Measurements from ENCODE around the gene PDCD7. TPM values are rescaled to one million over a fixed set of nuclear protein-coding genes. Genes with fewer than 3 reads are reported as not detected.
"Not testable (repeated sequence)": the region's sequence is repeated elsewhere in the genome, so short reads cannot be mapped to it uniquely, and the experiment has no call there.

The PDCD7 gene
- total RNA-seq, 1 donor from 2014 or later = 13.6 TPM

- H3K4me1 Mint-ChIP-seq (ENCODE audit: low read depth, unreplicated experiment) = peaks cover 3% of the 10 kb centered on the region
- no peak for TF ChIP-seq CTCF (IDR thresholded peaks at IDR 0.05; ENCODE audit: partially characterized antibody, unreplicated experiment)
- H3K9me3 Mint-ChIP-seq (ENCODE audit: unreplicated experiment) = peaks cover 2% of the 10 kb centered on the region
- H3K36me3 Mint-ChIP-seq (ENCODE audit: unreplicated experiment) = no peaks in the 10 kb centered on the region
- H3K4me3 Mint-ChIP-seq (ENCODE audit: unreplicated experiment) = no peak overlapping the region
- no peaks in the 10 kb centered on the region for H3K27me3 Mint-ChIP-seq (ENCODE audit: unreplicated experiment)
- DNase-seq = no peak
- no peak overlapping the region for H3K27ac Mint-ChIP-seq (ENCODE audit: unreplicated experiment)
Observed at GRCh38 chr15:65147902-65148301, 14.3 kb upstream of the PDCD7 start.

GRCh38 chr15:65146438-65146837, 12.8 kb upstream of the PDCD7 start:
- Mint-ChIP-seq H3K27ac (ENCODE audit: unreplicated experiment) (no peak overlapping the region), H3K9me3 (ENCODE audit: unreplicated experiment) (peaks cover 2% of the 10 kb centered on the region), H3K4me3 (ENCODE audit: unreplicated experiment) (no peak overlapping the region), H3K4me1 (ENCODE audit: low read depth, unreplicated experiment) (peaks cover 3% of the 10 kb centered on the region), H3K27me3 (ENCODE audit: unreplicated experiment) (no peaks in the 10 kb centered on the region), H3K36me3 (ENCODE audit: unreplicated experiment) (no peaks in the 10 kb centered on the region)
- DNase-seq = no peak
- TF ChIP-seq CTCF (IDR thresholded peaks at IDR 0.05; ENCODE audit: partially characterized antibody, unreplicated experiment) = no peak

- peaks cover 14% of the 10 kb centered on the region for H3K36me3 Mint-ChIP-seq (ENCODE audit: unreplicated experiment)
- not testable (repeated sequence) for H3K4me3 Mint-ChIP-seq (ENCODE audit: unreplicated experiment); H3K4me1 Mint-ChIP-seq (ENCODE audit: low read depth, unreplicated experiment); DNase-seq; H3K27ac Mint-ChIP-seq (ENCODE audit: unreplicated experiment); H3K27me3 Mint-ChIP-seq (ENCODE audit: unreplicated experiment)
- H3K9me3 Mint-ChIP-seq (ENCODE audit: unreplicated experiment) = peaks cover 13% of the 10 kb centered on the region
Observed at GRCh38 chr15:65138631-65139030, 5.0 kb upstream of the PDCD7 start.

GRCh38 chr15:65137893-65138292, 4.3 kb upstream of the PDCD7 start:
- H3K4me3 Mint-ChIP-seq (ENCODE audit: unreplicated experiment); H3K27ac Mint-ChIP-seq (ENCODE audit: unreplicated experiment); H3K4me1 Mint-ChIP-seq (ENCODE audit: low read depth, unreplicated experiment); H3K27me3 Mint-ChIP-seq (ENCODE audit: unreplicated experiment); DNase-seq: not testable (repeated sequence)
- Mint-ChIP-seq H3K9me3 (ENCODE audit: unreplicated experiment) (peaks cover 14% of the 10 kb centered on the region), H3K36me3 (ENCODE audit: unreplicated experiment) (peaks cover 14% of the 10 kb centered on the region)

GRCh38 chr15:65137089-65137488, 3.5 kb upstream of the PDCD7 start:
- H3K27ac Mint-ChIP-seq (ENCODE audit: unreplicated experiment); DNase-seq; H3K27me3 Mint-ChIP-seq (ENCODE audit: unreplicated experiment); H3K4me1 Mint-ChIP-seq (ENCODE audit: low read depth, unreplicated experiment); H3K4me3 Mint-ChIP-seq (ENCODE audit: unreplicated experiment): not testable (repeated sequence)
- Mint-ChIP-seq H3K36me3 (ENCODE audit: unreplicated experiment) (peaks cover 14% of the 10 kb centered on the region), H3K9me3 (ENCODE audit: unreplicated experiment) (peaks cover 14% of the 10 kb centered on the region)

GRCh38 chr15:65134538-65134937, 930 bp upstream of the PDCD7 start:
- peak overlapping the region; percentile 90 for H3K4me3 Mint-ChIP-seq (ENCODE audit: unreplicated experiment)
- peaks cover 8% of the 10 kb centered on the region for H3K4me1 Mint-ChIP-seq (ENCODE audit: low read depth, unreplicated experiment)
- TF ChIP-seq CTCF (IDR thresholded peaks at IDR 0.05; ENCODE audit: partially characterized antibody, unreplicated experiment) = no peak
- H3K27me3 Mint-ChIP-seq (ENCODE audit: unreplicated experiment) = peaks cover 6% of the 10 kb centered on the region
- peaks cover 14% of the 10 kb centered on the region for H3K9me3 Mint-ChIP-seq (ENCODE audit: unreplicated experiment)
- DNase-seq = no peak
- peaks cover 13% of the 10 kb centered on the region for H3K36me3 Mint-ChIP-seq (ENCODE audit: unreplicated experiment)
- peak overlapping the region; percentile 96 for H3K27ac Mint-ChIP-seq (ENCODE audit: unreplicated experiment)

All from glutamatergic neuron (in vitro differentiated cells).